HepG2 (cell line): ENCODE results near the gene CCNG1. TPM values are rescaled to one million over a fixed set of nuclear protein-coding genes. Genes with fewer than 3 reads are reported as not detected.

Source experiments
- NFATC3 ChIP-seq: sonication (generic); formaldehyde crosslinking; IDR thresholded peaks from 2 replicates; pipeline ENCODE4 v1.5.1; 2020; ENCODE audit warnings: mild to moderate bottlenecking, missing genetic modification reagents
- NFE2L2 ChIP-seq: fragments of 150-350 bp; IDR thresholded peaks from 2 replicates; pipeline ENCODE4 v1.6.1; 2014; ENCODE audit warnings: low read length
- SMARCC2 ChIP-seq: fragments of 450-650 bp; IDR thresholded peaks from 2 replicates; pipeline ENCODE4 v1.6.1; 2017; ENCODE audit warnings: antibody characterized with exemption, mild to moderate bottlenecking
- SPEN ChIP-seq: sonication (generic); formaldehyde crosslinking; IDR thresholded peaks from 2 replicates; pipeline ENCODE4 v1.5.1; 2020; ENCODE audit warnings: low read depth, mild to moderate bottlenecking, missing genetic modification reagents
- ZMYM2 ChIP-seq: sonication (generic); formaldehyde crosslinking; IDR thresholded peaks from 2 replicates; pipeline ENCODE4 v1.8.0; 2022; ENCODE audit warnings: mild to moderate bottlenecking, missing genetic modification reagents
- ZNF124 ChIP-seq: sonication (generic); formaldehyde crosslinking; IDR thresholded peaks from 2 replicates; pipeline ENCODE4 v1.4.0; 2020; ENCODE audit warnings: missing genetic modification reagents
- ZNF614 ChIP-seq: IDR thresholded peaks from 2 replicates; pipeline ENCODE4 v1.6.1; 2018; ENCODE audit warnings: missing biosample characterization, missing genetic modification reagents, inconsistent platforms, borderline replicate concordance
- ZNF674 ChIP-seq: sonication (generic); formaldehyde crosslinking; IDR thresholded peaks from 2 replicates; pipeline ENCODE4 v1.5.0; 2020; ENCODE audit warnings: low read depth, mild to moderate bottlenecking, missing genetic modification reagents
- ZNF773 ChIP-seq: sonication (generic); formaldehyde crosslinking; IDR thresholded peaks from 2 replicates; pipeline ENCODE4 v1.4.0; 2020; ENCODE audit warnings: missing genetic modification reagents, borderline replicate concordance
- polyA plus RNA-seq, 8 experiments: library from polyadenylated mRNA; depleted of rRNA in 3 of 8; stranded (reverse) in 7 of 8; unstranded in 1 of 8; fragments of >200 nt; fragmentation: Illumina TruSeq in 4 of 8; extraction: Trizol in 4 of 8; gene quantifications; 2 replicates each; pipeline versions ENCODE4 v1.2.1 to v1.2.3, GENCODE V29; 2011 to 2016; ENCODE audit warnings: low read depth in 4 of 8, missing spikeins in 1 of 8, mixed read lengths in 1 of 8; ENCODE audit not compliant: insufficient read depth in 1 of 8
- total RNA-seq, 5 experiments: library from RNA; depleted of rRNA; stranded (reverse); fragments of >200 nt; fragmentation: Illumina TruSeq; extraction: Trizol; gene quantifications; 2 replicates each; pipeline ENCODE4 v1.2.3, GENCODE V29; 2016; ENCODE audit warnings: low read depth in 1 of 5
- TF ChIP-seq, protein P1 (sequence below): IDR thresholded peaks from 2 replicates; pipeline ENCODE4 v1.6.1; 2016; ENCODE audit warnings: low read depth, missing genetic modification reagents, missing compliant biosample characterization
- TF ChIP-seq, protein P2 (sequence below): sonication (generic); formaldehyde crosslinking; conservative IDR thresholded peaks from 2 replicates; pipeline ENCODE4 v1.8.1; 2023; ENCODE audit warnings: missing genetic modification reagents
- TF ChIP-seq, protein P3 (sequence below): sonication (generic); formaldehyde crosslinking; IDR thresholded peaks from 2 replicates; pipeline ENCODE4 v1.4.0; 2020; ENCODE audit warnings: mild to moderate bottlenecking, missing genetic modification reagents
- TF ChIP-seq, protein P4 (sequence below): sonication (generic); formaldehyde crosslinking; IDR thresholded peaks from 2 replicates; pipeline ENCODE4 v1.4.0; 2020; ENCODE audit warnings: missing genetic modification reagents, mild to moderate bottlenecking, borderline replicate concordance
- TF ChIP-seq, protein P5 (sequence below): sonication (generic); formaldehyde crosslinking; IDR thresholded peaks from 2 replicates; pipeline ENCODE4 v1.8.1; 2023; ENCODE audit warnings: mild to moderate bottlenecking, missing genetic modification reagents
- TF ChIP-seq, protein P6 (sequence below): IDR thresholded peaks from 2 replicates; pipeline ENCODE4 v1.6.1; 2018; ENCODE audit warnings: missing genetic modification reagents

Gene CCNG1
- total and polyA plus RNA-seq, 2 of the 13 experiments (the other 11 are each of a cell fraction or from before 2014, with no cell fraction given): 181 to 353 TPM

DNA sequence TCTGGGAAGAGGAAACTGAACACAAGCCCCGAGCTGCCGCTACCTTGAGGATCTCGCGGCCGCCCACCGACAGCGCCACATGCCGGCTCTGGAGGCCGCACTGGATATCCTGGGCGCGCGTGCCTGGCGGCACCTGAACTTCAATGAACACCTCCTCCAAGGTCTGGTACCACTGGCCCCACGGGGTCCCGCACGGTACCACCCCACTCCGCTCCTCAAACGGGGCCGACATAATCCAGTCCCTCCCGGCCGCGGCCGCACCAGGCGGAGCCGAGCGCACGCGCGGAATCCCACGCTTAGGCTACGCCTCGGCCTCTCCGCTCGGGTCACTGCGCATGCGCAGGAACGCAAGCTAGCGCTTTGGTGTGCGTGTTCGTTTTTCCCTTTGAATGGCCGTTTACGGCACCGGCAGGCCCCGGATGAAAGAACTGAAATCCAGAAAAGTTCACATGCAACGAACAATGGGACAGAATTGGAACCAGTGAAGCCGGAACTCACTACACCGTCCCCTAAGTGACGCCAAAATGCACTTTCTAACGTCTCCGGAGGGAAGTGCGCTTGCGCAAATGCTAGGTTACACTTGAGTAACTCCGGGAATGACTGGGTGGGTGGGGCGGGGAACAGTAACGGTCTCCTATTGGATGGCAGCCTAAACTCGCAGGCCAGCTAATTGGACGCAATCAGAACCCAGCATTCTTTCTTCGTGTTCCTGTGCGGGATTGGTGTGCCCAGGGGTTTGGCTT is 22.6 kb downstream of the CCNG1 start, which contains the start of gene NUDCD2 (continued):
- TF ChIP-seq, protein P1, sequence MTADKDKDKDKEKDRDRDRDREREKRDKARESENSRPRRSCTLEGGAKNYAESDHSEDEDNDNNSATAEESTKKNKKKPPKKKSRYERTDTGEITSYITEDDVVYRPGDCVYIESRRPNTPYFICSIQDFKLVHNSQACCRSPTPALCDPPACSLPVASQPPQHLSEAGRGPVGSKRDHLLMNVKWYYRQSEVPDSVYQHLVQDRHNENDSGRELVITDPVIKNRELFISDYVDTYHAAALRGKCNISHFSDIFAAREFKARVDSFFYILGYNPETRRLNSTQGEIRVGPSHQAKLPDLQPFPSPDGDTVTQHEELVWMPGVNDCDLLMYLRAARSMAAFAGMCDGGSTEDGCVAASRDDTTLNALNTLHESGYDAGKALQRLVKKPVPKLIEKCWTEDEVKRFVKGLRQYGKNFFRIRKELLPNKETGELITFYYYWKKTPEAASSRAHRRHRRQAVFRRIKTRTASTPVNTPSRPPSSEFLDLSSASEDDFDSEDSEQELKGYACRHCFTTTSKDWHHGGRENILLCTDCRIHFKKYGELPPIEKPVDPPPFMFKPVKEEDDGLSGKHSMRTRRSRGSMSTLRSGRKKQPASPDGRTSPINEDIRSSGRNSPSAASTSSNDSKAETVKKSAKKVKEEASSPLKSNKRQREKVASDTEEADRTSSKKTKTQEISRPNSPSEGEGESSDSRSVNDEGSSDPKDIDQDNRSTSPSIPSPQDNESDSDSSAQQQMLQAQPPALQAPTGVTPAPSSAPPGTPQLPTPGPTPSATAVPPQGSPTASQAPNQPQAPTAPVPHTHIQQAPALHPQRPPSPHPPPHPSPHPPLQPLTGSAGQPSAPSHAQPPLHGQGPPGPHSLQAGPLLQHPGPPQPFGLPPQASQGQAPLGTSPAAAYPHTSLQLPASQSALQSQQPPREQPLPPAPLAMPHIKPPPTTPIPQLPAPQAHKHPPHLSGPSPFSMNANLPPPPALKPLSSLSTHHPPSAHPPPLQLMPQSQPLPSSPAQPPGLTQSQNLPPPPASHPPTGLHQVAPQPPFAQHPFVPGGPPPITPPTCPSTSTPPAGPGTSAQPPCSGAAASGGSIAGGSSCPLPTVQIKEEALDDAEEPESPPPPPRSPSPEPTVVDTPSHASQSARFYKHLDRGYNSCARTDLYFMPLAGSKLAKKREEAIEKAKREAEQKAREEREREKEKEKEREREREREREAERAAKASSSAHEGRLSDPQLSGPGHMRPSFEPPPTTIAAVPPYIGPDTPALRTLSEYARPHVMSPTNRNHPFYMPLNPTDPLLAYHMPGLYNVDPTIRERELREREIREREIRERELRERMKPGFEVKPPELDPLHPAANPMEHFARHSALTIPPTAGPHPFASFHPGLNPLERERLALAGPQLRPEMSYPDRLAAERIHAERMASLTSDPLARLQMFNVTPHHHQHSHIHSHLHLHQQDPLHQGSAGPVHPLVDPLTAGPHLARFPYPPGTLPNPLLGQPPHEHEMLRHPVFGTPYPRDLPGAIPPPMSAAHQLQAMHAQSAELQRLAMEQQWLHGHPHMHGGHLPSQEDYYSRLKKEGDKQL (CRISPR knock-in tag): no peak
- TF ChIP-seq, protein P2, sequence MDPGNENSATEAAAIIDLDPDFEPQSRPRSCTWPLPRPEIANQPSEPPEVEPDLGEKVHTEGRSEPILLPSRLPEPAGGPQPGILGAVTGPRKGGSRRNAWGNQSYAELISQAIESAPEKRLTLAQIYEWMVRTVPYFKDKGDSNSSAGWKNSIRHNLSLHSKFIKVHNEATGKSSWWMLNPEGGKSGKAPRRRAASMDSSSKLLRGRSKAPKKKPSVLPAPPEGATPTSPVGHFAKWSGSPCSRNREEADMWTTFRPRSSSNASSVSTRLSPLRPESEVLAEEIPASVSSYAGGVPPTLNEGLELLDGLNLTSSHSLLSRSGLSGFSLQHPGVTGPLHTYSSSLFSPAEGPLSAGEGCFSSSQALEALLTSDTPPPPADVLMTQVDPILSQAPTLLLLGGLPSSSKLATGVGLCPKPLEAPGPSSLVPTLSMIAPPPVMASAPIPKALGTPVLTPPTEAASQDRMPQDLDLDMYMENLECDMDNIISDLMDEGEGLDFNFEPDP (CRISPR knock-in tag): no peak
- no peak for TF ChIP-seq SMARCC2
- TF ChIP-seq ZMYM2 (CRISPR knock-in tag): peak; percentile 56
- TF ChIP-seq, protein P3, sequence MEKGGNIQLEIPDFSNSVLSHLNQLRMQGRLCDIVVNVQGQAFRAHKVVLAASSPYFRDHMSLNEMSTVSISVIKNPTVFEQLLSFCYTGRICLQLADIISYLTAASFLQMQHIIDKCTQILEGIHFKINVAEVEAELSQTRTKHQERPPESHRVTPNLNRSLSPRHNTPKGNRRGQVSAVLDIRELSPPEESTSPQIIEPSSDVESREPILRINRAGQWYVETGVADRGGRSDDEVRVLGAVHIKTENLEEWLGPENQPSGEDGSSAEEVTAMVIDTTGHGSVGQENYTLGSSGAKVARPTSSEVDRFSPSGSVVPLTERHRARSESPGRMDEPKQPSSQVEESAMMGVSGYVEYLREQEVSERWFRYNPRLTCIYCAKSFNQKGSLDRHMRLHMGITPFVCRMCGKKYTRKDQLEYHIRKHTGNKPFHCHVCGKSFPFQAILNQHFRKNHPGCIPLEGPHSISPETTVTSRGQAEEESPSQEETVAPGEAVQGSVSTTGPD: 0 out of 2 replicates have a peak, but pooled peaks have one; percentile 16
- TF ChIP-seq, protein P4, sequence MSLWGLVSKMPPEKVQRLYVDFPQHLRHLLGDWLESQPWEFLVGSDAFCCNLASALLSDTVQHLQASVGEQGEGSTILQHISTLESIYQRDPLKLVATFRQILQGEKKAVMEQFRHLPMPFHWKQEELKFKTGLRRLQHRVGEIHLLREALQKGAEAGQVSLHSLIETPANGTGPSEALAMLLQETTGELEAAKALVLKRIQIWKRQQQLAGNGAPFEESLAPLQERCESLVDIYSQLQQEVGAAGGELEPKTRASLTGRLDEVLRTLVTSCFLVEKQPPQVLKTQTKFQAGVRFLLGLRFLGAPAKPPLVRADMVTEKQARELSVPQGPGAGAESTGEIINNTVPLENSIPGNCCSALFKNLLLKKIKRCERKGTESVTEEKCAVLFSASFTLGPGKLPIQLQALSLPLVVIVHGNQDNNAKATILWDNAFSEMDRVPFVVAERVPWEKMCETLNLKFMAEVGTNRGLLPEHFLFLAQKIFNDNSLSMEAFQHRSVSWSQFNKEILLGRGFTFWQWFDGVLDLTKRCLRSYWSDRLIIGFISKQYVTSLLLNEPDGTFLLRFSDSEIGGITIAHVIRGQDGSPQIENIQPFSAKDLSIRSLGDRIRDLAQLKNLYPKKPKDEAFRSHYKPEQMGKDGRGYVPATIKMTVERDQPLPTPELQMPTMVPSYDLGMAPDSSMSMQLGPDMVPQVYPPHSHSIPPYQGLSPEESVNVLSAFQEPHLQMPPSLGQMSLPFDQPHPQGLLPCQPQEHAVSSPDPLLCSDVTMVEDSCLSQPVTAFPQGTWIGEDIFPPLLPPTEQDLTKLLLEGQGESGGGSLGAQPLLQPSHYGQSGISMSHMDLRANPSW (CRISPR knock-in tag): no peak; the same call in 1 of the 2 replicates
- TF ChIP-seq ZNF614 (CRISPR knock-in tag): peak; percentile 58; the same call in 1 of the 2 replicates
- TF ChIP-seq, protein P5, sequence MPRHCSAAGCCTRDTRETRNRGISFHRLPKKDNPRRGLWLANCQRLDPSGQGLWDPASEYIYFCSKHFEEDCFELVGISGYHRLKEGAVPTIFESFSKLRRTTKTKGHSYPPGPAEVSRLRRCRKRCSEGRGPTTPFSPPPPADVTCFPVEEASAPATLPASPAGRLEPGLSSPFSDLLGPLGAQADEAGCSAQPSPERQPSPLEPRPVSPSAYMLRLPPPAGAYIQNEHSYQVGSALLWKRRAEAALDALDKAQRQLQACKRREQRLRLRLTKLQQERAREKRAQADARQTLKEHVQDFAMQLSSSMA (CRISPR knock-in tag): no peak
- TF ChIP-seq ZNF674: no peak
- peak; percentile 74; the same call in 1 of the 2 replicates for TF ChIP-seq NFATC3 (CRISPR knock-in tag)
- no peak for TF ChIP-seq NFE2L2
- TF ChIP-seq ZNF124 (CRISPR knock-in tag): no peak; the same call in 1 of the 2 replicates
- TF ChIP-seq, protein P6, sequence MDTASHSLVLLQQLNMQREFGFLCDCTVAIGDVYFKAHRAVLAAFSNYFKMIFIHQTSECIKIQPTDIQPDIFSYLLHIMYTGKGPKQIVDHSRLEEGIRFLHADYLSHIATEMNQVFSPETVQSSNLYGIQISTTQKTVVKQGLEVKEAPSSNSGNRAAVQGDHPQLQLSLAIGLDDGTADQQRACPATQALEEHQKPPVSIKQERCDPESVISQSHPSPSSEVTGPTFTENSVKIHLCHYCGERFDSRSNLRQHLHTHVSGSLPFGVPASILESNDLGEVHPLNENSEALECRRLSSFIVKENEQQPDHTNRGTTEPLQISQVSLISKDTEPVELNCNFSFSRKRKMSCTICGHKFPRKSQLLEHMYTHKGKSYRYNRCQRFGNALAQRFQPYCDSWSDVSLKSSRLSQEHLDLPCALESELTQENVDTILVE (CRISPR knock-in tag): no peak
- TF ChIP-seq SPEN (CRISPR knock-in tag): peak; percentile 81
- TF ChIP-seq ZNF773: no peak
